HG02798 (cell line): Measurements from ENCODE around the gene DNAAF5.

Experiments used
- ATAC-seq: cut with Tn5 transposase; IDR thresholded peaks from one replicate; pipeline ENCODE4 v1.9.1; 2021; ENCODE audit warnings: mild to moderate bottlenecking; ENCODE audit not compliant: unreplicated experiment, poor library complexity

The DNAAF5 gene

GRCh38 chr7:826230-826917 is 99.9 kb downstream of the DNAAF5 start:
- no peak for ATAC-seq

GRCh38 chr7:828793-829561 is 102.5 kb downstream of the DNAAF5 start:
- ATAC-seq: no peak

- no peak for ATAC-seq
These were observed 103.6 kb downstream of the DNAAF5 start for GRCh38 chr7:830069-830468.

DNA sequence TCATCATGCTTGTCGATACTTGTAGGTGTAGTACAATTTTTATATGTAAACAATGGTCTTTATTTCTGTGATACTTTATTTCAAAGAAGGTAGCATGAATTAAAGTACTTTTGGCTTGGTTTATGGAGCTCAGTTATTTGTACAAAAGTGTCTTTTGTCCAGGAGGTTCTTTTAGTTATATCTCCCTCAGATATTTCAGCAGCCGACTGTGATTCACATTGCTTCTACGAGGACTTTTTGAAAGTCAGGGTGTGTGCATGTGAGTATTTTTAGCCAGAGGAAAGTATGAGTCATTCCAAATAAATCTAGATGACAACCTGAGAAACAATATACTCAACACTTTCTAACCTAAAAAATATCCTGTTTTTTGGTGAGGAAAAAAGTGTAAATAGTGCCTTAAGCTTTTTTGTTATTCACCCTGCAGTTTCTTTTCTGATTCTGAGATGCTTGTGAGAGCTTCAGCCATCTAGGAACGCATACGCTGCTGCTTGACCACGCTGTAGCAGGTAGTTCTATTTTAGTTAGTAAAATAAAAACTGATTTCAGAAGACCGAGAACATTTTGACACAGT is 105.2 kb downstream of the DNAAF5 start:
- peak; percentile 56 for ATAC-seq

DNA sequence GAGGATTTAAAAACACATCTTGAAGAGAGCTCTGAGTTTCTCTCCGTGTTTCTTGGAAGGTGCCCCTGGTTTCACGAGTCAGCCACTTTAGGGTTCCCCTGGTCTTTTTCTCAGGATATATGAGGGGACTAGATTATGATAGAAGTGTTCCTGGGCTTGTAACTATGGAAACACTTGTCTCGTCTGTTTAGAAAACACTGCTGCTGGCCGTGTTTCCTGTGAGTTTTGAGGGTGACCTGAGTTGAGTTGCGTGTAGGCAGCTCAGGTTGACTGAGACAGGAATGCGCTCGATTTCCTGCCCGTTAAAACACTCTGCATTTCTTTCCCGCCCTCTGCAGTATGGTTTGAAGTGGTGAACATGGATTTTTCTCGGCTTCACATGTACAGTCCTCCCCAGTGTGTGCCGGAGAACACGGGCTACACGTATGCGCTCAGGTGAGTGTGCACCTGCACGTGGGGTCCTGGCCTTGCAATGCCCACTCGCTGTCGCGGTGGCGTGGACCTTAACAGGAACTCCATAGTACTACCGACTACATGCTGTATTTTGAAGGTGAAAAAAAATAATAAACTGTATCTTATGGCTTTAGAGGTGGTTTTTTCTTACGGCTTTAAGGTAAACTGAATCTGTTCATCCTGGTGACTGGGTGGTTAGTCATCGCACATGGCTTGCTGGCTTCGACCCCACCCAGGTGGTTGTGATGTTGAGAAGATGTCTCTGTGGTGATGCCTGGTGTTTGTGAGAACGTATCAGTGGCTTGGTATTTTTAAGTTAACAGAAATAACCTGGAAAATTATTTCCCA is 105.9 kb downstream of the DNAAF5 start, which contains the start of gene SUN1:
Gene SUN1, plus strand, starts transcription at position 310 of the 801 bp plus-strand sequence. Its CDS starts 49 bp downstream, at position 359.
- ATAC-seq: peak; percentile 36

DNA sequence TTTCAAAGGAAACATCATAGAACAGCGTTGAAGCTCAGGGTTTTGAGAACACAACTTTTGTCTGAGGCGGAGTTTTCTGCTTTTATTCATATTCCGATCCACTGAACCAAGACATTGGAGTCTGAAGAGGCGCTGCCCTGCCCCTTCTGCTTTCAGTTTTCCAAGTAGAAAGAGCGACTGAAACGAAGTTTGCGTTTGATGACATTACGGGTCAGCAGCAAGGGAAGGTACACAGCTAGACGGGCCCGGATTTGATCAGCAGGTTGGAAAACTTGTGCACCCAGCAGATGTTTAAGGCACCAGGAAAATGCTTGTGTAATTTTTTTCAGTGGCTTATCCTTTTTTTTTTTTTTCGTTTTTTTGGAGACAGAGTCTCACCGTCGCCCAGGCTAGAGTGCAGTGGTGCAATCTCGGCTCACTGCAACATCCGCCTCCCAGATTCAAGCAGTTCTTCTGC is 106.5 kb downstream of the DNAAF5 start:
- no peak for ATAC-seq

DNA sequence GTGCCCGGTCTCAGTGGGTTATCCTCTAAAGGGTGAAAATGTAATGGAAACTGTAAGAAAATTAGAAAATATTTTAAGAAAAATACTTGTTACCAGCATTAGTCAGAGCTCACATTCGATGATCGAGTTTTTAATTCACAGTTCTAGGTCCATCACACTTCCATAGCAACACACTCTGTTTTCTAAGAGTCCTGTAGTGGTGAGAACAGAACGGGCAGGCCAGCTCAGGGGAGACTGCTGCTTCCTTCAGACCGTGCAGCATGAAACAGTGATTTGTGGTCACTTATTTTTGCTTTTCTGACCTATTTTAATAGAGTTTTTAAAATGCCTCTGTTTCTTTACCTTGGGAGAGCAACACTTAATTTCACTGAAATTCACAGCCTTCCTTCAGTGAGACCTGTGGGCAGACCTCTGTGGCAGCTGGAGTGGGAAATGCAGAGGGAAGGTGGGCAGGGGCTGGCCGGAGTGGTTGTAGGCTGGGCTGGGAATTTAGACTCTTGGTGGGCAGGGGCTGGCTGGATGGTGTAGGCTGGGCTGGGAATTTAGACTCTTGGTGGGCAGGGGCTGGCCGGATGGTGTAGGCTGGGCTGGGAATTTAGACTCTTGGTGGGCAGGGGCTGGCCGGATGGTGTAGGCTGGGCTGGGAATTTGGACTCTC is 107.2 kb downstream of the DNAAF5 start:
- no peak for ATAC-seq

DNA sequence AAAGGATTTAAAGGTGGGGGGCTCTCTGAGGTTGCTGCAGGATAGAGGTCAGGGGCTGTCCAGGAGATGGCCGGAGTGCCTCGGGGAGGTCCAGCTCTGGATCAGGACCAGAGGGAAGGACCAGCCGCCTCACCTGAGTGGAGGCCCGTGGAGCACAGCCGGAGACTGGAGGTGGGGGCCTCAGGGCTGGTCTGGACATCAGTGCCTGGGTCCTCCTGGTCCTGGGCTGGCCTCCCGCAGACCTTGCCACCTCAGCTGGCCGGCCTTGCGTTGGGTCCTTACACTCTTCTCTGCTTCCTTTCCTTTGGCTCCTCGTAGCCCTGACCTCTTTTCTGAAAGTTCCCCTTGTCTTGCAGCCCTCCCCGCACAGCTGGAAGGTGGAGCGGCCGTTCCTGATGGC is 107.8 kb downstream of the DNAAF5 start:
- ATAC-seq: no peak

DNA sequence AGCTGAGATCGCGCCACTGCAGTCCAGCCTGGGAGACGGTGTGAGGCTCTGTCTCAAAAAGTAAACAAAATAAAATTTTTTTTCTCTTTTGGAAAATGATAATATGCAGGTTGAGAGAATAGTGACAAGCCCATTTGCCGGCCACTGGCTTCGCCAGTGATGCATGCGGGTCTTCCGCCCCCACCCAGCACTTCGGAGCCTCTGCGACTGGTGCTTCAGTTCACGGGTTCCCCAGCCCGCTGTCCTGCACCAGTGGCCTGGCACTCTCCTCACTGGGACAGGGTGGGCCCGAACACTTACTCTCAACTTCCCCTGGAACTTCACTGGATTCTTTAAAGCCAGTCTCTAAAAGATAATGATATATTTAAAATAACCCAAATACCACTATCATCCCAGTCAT is 108.5 kb downstream of the DNAAF5 start:
- ATAC-seq: no peak

DNA sequence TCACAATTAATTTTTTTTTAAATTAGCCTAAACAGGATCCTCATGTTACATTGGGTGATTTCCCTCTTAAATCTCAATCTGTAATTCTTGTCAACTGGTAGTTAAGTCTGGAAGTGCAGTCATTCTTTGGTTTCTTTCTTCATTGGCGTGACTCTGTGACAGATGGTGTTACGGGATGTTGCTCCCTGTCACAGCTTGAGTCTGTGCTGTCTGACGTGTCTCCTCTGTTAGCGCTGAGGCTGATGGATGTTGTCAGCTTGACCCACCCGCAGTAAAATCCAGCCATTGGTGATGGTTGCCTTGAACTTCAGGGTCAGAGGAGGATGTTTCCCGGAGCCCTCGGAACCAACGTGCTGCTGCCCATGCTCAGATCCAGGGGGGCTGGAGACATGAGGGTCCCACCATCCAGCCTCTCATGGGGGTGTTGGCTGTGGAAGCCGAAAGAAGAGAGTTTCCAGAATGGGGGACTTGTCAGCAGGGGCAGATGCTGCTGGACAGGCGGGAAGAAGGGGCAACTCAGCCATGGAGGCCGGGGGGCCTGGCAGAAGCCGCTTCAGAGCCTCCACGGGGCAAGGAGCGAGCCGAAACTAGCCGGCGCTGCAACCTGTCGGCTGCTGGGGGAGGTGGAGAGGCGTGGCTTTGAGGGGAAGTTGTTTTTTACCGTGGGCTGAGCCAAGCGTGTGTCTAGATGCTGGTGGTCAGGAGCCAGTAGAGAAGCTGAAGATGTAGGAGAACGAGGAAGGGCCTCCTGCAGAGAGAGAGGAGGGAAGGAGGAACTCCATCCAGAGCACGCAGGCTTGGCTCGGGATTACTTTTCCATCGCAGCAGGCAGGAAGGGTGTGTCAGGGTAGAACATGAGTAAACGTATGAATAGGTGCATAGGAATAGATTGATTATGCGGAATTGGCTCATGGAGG is 109.2 kb downstream of the DNAAF5 start:
- ATAC-seq: no peak
